Measurements from ENCODE around the gene DUOX1. TPM values are rescaled to one million over a fixed set of nuclear protein-coding genes. Genes with fewer than 3 reads are reported as not detected.

The DUOX1 gene
- total and polyA plus RNA-seq, 9 of the 15 experiments (the other 6 are each of a cell fraction or from before 2014, with no cell fraction given) = 0.01 to 0.22 (median 0.01) TPM; not detected in 6

DNA sequence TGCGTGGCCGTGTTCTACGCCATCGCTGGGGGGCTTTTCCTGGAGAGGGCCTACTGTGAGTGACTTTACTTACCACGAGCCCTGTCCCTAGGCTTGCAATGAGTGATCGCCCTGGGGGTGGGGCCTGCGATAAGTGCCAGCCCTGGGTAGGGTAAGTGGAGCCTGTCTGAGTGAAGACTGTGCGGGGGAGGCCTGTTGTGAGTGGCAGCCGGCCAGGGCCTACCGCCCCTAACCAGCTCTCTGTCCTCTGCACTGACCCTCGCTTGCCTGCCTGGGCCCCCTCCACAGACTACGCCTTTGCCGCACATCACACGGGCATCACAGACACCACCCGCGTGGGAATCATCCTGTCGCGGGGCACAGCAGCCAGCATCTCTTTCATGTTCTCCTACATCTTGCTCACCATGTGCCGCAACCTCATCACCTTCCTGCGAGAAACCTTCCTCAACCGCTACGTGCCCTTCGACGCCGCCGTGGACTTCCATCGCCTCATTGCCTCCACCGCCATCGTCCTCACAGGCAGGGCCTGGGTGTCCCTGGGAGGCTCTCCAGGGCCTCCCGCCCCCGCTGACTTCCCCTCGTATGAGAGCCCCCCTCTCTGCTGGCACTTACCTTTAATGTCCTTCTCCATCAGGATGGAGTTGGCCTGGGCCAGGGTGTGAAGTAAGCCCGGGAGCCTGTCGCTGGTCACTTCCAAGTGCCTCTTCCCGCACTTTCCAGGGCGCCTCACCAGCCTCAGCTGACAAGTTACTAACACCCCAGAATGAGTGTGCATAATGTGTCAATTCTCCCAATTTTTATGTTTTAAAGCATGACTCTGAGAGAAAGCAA is 22.4 kb downstream of the DUOX1 start (continued):
- no peak for TF ChIP-seq ZFPM2 (CRISPR knock-in tag; IDR thresholded peaks at IDR 0.05)
- no peak for TF ChIP-seq ZNF175 (CRISPR knock-in tag; IDR thresholded peaks at IDR 0.05; ENCODE audit: low read depth)
- TF ChIP-seq CBX1 (IDR thresholded peaks at IDR 0.05; ENCODE audit: low read depth) = no peak
- TF ChIP-seq MTA3 (IDR thresholded peaks at IDR 0.05; ENCODE audit: borderline replicate concordance) = no peak

DNA sequence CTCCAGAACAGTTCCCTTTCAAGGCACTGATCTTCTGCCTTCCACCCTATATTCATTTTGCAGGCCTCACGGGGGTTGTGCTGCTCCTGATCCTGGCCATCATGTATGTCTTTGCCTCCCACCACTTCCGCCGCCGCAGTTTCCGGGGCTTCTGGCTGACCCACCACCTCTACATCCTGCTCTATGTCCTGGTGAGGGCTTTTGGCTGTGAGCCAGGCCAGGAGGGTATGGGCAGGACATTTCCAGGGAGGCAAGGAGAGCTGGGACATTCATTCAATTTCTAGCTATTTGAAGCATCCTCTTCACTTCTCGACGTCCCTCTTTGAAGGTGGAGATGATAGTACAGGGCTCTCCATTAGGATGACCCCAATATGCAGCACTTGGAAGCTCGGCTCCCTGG is 25.9 kb downstream of the DUOX1 start:
- peaks cover 0 to 4% of the 10 kb centered on the region in 2 experiments; a peak in 2 of 5 replicates for H3K27me3 ChIP-seq (ENCODE audit: control insufficient read depth in 2 of 2, insufficient read depth in 2 of 2, low read length in 2 of 2)
- in situ Hi-C loops (cut with MboI) (no loop called here), intact Hi-C loops (cut with micrococcal nuclease) (no loop called here)
- TF ChIP-seq TCF7L2 (IDR thresholded peaks at IDR 0.05; ENCODE audit: low read depth, low read length) = no peak
- TF ChIP-seq NFIC (IDR thresholded peaks at IDR 0.05) = peak; percentile 74
- ChIA-PET POLR2A (interaction anchor here (0.6 to 2.2 kb wide), 2 partner anchors 9 to 115 kb away, joined by 4 to 14 read pairs; no protein-coding TSS in a partner anchor), CTCF (ENCODE audit: low intra/inter-chr PET ratio) (no interaction called here)
- no peaks in the 10 kb centered on the region for H3K36me3 ChIP-seq (ENCODE audit: control insufficient read depth, insufficient read depth, low read length)
- H3K79me2 ChIP-seq (ENCODE audit: control insufficient read depth, insufficient read depth, low read length) = no peaks in the 10 kb centered on the region
- H3K9ac ChIP-seq (ENCODE audit: insufficient read depth in 1 of 2, low read depth in 2 of 2, low read length in 2 of 2) = no peak overlapping the region
- no peak for ATAC-seq
- no peak for DNase-seq (ENCODE audit: extremely low read depth in 1 of 4, low spot score in 3 of 4)
- no peaks in the 10 kb centered on the region for H3K9me3 ChIP-seq (replicated peaks; ENCODE audit: control insufficient read depth, insufficient read depth, low read depth, low read length)
- H3K4me1 ChIP-seq (replicated peaks in 1 of 2; ENCODE audit: control insufficient read depth in 2 of 2, insufficient read depth in 2 of 2, low read length in 2 of 2) = peaks cover 6 to 12% of the 10 kb centered on the region in 2 experiments; a peak in 3 of 5 replicates
- FAIRE-seq = no peak
- BruUV-seq (replicated peaks) = no TSS peak
- H3K27ac ChIP-seq (ENCODE audit: extremely low read depth, low read depth, low read length) = no peak overlapping the region
- H2AFZ ChIP-seq (ENCODE audit: low read depth, low read length) = no peak overlapping the region
- 60% methylated on average over 8 of the region's 8 CpGs for WGBS (ENCODE audit: insufficient coverage, low coverage, missing lambda C conversion rate)
- no peak overlapping the region for H3K4me2 ChIP-seq (ENCODE audit: insufficient read depth, low read length)
- no peaks in the 10 kb centered on the region for H4K20me1 ChIP-seq (replicated peaks; ENCODE audit: control insufficient read depth, insufficient read depth, low read length)
- no peaks in the 10 kb centered on the region for H3K9me1 ChIP-seq (ENCODE audit: control insufficient read depth, insufficient read depth, low read length)
- H3K4me3 ChIP-seq = no peak overlapping the region
